BLaER1 treated with 17β-estradiol and CSF1 and Interleukin-3, amounts not matched to agents 10 nM and 100 nM (cell line): ENCODE data around the gene RABL6.
"Not testable (repeated sequence)": the region's sequence is repeated elsewhere in the genome, so short reads cannot be mapped to it uniquely, and the experiment has no call there.

Experiments
- H3K27ac ChIP-seq, 11 experiments: shearing (Covaris generic); formaldehyde crosslinking; 2 replicates each; pipeline ENCODE4 v1.8.1; 2022
- H3K27me3 ChIP-seq, 11 experiments: shearing (Covaris generic); formaldehyde crosslinking; 2 replicates each; pipeline ENCODE4 v1.8.1; 2022
- H3K36me3 ChIP-seq, 11 experiments: shearing (Covaris generic); formaldehyde crosslinking; 2 replicates each; pipeline ENCODE4 v1.8.1; 2022
- H3K4me1 ChIP-seq, 10 experiments: shearing (Covaris generic); formaldehyde crosslinking; 2 replicates each; pipeline ENCODE4 v1.8.1; 2022
- H3K4me2 ChIP-seq, 11 experiments: shearing (Covaris generic); formaldehyde crosslinking; 2 replicates each; pipeline ENCODE4 v1.8.1; 2022
- H3K4me3 ChIP-seq, 10 experiments: shearing (Covaris generic); formaldehyde crosslinking; 2 replicates each; pipeline ENCODE4 v1.8.1; 2022
- H3K9ac ChIP-seq, 11 experiments: shearing (Covaris generic); formaldehyde crosslinking; 2 replicates each; pipeline ENCODE4 v1.8.1; 2022
- H3K9me3 ChIP-seq, 11 experiments: shearing (Covaris generic); formaldehyde crosslinking; replicated peaks in 1 of 11; 2 replicates each; pipeline ENCODE4 v1.8.1; 2022
- H4K20me1 ChIP-seq, 11 experiments: shearing (Covaris generic); formaldehyde crosslinking; 2 replicates each; pipeline ENCODE4 v1.8.1; 2022
- Cebpa-rat ChIP-seq, 11 experiments: shearing (Covaris generic); IDR thresholded peaks; 2 replicates each; pipeline ENCODE4 v1.8.1; 2022

The RABL6 gene

DNA sequence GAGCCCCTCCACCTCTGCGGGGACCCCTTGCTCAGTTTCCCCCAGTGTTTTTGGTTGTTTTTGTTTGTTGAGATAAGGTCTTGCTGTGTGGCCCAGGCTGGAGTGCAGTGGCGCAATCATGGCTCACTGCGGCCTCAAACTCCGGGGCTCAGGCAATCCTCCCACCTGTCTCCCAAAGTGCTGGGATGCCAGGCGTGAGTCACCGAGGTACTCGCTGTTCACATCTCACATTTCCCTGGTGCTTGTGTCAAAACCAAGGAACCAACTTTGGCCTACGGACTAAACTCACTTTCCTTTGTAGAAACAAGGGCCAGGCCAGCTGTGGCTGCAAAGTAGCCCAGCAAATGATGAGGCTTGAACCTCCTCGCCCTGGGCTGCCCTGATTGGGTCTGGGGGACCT is 24.8 kb downstream of the RABL6 start:
- Histone ChIP-seq H3K9me3 (no peaks in the 10 kb centered on the region), H3K27ac (no peak overlapping the region), H3K4me1 (no peaks in the 10 kb centered on the region), H3K4me2 (no peak overlapping the region), H3K36me3 (peaks cover 60 to 97% (median 82%) of the 10 kb centered on the region in 11 experiments), H3K27me3 (no peaks in the 10 kb centered on the region), H3K4me3 (no peak overlapping the region), H4K20me1 (peaks cover 0 to 94% (median 45%) of the 10 kb centered on the region in 11 experiments; a peak in 14 of 22 replicates), H3K9ac (peak overlapping the region in 1 of 11 experiments; percentile 23; a peak in 1 of 22 replicates)
- TF ChIP-seq Cebpa-rat (IDR thresholded peaks at IDR 0.05) = no peak

DNA sequence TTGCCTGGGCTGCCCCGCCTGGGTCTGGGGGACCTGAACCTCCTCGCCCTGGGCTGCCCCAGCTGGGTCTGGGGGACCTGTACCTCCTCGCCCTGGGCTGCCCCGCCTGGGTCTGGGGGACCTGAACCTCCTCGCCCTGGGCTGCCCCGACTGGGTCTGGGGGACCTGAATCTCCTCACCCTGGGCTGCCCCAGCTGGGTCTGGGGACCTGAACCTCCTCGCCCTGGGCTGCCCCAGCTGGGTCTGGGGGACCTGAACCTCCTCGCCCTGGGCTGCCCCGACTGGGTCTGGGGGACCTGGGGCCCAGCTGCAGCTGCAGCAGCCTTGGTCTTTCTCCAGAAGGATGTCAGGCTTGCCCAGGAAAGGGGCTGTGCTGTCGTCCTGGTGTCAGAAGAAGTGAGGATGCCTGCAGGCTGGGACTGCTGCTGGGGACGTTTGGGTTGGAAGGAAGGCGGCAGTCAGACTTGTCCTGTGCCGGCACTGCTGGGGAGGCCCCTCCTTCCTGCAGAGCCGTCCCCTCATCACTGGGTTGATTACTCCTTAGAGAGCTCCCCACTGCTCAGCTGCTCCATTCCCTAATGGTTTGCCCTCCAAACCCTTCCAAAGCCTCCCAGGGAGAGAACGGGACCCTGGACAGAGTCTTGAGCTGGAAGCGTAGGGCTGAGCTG is 25.8 kb downstream of the RABL6 start:
- not testable (repeated sequence) for H3K4me1 ChIP-seq, H3K4me2 ChIP-seq, H3K27ac ChIP-seq, H3K9ac ChIP-seq, H3K27me3 ChIP-seq, H3K4me3 ChIP-seq, H3K9me3 ChIP-seq
- peaks cover 51 to 97% (median 82%) of the 10 kb centered on the region in 11 experiments for H3K36me3 ChIP-seq
- H4K20me1 ChIP-seq = peaks cover 0 to 94% (median 45%) of the 10 kb centered on the region in 11 experiments; a peak in 14 of 22 replicates

DNA sequence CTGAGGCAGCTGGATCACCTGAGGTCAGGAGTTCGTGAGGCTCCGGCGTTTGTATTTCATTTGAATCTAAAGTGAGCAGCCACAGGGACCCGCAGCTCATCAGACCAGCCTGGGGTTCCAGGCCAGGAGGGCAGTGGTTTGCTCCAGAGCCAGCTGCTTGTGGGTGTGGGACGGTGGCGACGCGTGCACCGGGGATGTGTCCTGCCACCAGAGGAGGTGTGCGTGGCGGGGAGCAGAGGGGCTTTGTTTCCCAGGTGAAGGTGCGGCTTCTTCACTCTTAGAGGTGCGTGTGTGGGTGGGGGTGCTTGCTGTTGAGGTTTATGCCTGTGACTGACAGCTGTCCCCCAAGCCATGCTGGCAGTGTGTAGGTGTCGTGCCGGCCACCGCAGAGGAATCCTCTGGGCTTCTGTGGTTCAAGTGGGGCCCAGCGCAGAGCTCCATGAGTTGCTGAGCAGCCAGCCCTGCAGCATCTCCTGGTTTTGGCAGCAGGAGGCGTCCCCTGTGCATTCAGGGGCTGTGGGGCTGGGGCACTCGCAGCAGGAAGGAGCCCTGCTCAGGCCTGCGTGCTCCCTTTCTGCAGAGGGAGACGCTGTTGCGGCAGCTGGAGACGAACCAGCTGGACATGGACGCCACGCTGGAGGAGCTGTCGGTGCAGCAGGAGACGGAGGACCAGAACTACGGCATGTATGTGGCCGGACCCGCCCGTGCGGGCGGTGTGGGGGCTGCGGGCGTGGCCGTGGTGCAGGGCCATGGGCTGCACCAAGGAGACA is 27.6 kb downstream of the RABL6 start:
- Histone ChIP-seq H3K4me2 (no peak overlapping the region), H3K36me3 (peaks cover 46 to 97% (median 82%) of the 10 kb centered on the region in 11 experiments), H3K9me3 (no peaks in the 10 kb centered on the region), H3K27me3 (no peaks in the 10 kb centered on the region), H3K4me3 (no peak overlapping the region), H4K20me1 (peaks cover 0 to 95% (median 44%) of the 10 kb centered on the region in 11 experiments; a peak in 17 of 22 replicates), H3K27ac (no peak overlapping the region), H3K4me1 (peaks cover 2 to 11% (median 5%) of the 10 kb centered on the region in 10 experiments; a peak in 15 of 20 replicates), H3K9ac (no peak overlapping the region; a peak in 1 of 22 replicates)
- TF ChIP-seq Cebpa-rat (IDR thresholded peaks at IDR 0.05) = no peak

DNA sequence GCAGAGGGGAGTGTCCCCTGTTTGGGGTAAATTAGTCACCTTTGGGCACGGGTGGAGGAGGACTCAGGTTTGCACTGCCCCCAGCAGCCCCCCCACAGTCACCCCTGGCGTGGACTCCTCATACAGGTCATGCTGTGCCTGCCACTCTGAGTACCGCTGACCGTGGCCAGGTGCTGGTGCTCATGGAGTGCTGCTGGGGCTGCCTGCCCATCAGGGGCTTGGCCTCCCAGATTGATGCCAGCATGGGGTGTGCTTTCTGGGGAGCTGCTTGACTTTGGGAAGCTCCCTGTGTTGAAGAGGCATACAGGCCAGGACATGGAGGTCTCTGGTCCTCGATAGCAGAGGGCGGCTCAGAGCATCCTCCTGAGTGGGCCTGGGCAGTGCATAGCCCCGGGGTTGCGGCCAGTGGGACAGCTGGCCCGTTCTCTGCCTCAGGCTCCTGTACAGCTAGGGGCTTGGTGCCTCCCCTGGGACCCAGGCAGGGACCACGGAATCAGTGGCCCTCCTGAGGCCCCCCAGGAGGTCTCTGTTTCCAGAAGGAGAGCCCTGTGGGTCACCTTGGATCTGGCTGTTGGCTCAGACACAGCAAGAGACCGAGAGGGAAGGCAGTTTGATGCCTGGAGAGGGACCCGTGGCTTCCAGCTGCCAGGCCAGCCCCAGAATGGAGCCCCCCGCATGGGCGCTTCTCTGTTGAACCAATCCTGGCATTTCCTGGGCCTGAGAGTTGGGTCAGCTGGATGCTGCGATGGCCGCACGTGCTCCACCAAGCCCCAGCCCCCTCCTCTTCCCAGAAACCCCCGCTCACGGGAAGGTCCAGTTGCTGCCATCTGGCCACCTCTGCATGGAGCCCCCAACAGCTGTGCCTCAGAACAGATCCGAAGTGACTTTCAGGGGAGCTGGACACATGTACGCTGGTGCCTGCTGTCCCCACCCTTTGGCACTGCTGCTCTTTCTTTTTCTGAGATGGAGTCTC is 28.5 kb downstream of the RABL6 start:
- Histone ChIP-seq H3K4me1 (peaks cover 10 to 20% (median 14%) of the 10 kb centered on the region in 10 experiments), H3K27ac (no peak overlapping the region), H3K27me3 (no peaks in the 10 kb centered on the region), H4K20me1 (peaks cover 0 to 95% (median 44%) of the 10 kb centered on the region in 11 experiments; a peak in 18 of 22 replicates), H3K4me2 (no peak overlapping the region), H3K9me3 (no peaks in the 10 kb centered on the region), H3K4me3 (no peak overlapping the region), H3K9ac (no peak overlapping the region; a peak in 1 of 22 replicates), H3K36me3 (peaks cover 41 to 97% (median 80%) of the 10 kb centered on the region in 11 experiments)
- TF ChIP-seq Cebpa-rat (IDR thresholded peaks at IDR 0.05) = no peak

DNA sequence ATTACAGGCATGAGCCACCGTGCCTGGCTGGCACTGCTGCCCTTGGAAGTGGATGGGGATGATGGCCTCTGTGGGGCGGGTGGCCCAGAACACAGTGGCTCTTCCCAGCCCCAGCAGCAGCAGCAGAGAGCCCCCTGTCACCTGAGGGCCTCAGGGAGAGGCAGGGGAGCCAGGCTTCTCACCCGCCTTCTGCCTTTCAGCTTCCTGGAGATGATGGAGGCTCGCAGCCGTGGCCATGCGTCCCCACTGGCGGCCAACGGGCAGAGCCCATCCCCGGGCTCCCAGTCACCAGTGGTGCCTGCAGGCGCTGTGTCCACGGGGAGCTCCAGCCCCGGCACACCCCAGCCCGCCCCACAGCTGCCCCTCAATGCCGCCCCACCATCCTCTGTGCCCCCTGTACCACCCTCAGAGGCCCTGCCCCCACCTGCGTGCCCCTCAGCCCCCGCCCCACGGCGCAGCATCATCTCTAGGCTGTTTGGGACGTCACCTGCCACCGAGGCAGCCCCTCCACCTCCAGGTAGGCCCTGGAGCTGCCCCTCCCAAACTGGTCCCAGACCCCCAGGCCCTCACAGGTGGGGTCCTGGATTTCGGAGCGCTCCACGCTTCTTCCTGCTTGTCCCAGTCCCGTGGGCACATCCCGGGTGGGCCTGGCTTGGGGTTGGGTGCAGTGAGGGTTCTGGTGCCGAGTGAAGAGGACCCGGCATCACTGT is 29.6 kb downstream of the RABL6 start:
- H3K4me2 ChIP-seq = no peak overlapping the region
- H3K9ac ChIP-seq = no peak overlapping the region
- peaks cover 21 to 31% (median 25%) of the 10 kb centered on the region in 10 experiments for H3K4me1 ChIP-seq
- H3K27me3 ChIP-seq = no peaks in the 10 kb centered on the region
- H4K20me1 ChIP-seq = peaks cover 0 to 94% (median 44%) of the 10 kb centered on the region in 11 experiments; a peak in 20 of 22 replicates
- H3K9me3 ChIP-seq = no peaks in the 10 kb centered on the region
- H3K36me3 ChIP-seq = peaks cover 30 to 87% (median 70%) of the 10 kb centered on the region in 11 experiments
- TF ChIP-seq Cebpa-rat (IDR thresholded peaks at IDR 0.05) = no peak
- no peak overlapping the region for H3K27ac ChIP-seq
- no peak overlapping the region for H3K4me3 ChIP-seq

DNA sequence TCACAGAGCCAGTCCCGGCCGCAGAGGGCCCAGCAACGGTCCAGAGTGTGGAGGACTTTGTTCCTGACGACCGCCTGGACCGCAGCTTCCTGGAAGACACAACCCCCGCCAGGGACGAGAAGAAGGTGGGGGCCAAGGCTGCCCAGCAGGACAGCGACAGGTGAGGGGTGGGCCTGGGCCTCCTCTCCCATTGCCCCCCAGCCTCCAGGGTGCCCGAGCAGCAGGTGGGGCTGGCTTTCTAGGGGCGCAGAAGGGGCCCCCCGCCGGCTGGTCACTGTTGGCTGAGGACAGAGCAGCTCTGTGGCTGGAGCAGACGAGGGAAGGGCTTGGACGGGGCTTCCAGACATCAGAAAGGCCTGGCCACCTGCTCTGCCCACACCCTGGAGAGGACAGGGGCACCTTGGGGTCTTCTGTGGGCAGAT is 30.1 kb downstream of the RABL6 start:
- H3K4me1 ChIP-seq = peaks cover 21 to 35% (median 29%) of the 10 kb centered on the region in 10 experiments
- not testable (repeated sequence) for H3K4me2 ChIP-seq, H3K27ac ChIP-seq, H3K27me3 ChIP-seq, H3K9ac ChIP-seq, H3K4me3 ChIP-seq, H3K9me3 ChIP-seq
- peaks cover 0 to 88% (median 41%) of the 10 kb centered on the region in 11 experiments; a peak in 20 of 22 replicates for H4K20me1 ChIP-seq
- peaks cover 25 to 81% (median 64%) of the 10 kb centered on the region in 11 experiments; a peak in 21 of 22 replicates for H3K36me3 ChIP-seq

DNA sequence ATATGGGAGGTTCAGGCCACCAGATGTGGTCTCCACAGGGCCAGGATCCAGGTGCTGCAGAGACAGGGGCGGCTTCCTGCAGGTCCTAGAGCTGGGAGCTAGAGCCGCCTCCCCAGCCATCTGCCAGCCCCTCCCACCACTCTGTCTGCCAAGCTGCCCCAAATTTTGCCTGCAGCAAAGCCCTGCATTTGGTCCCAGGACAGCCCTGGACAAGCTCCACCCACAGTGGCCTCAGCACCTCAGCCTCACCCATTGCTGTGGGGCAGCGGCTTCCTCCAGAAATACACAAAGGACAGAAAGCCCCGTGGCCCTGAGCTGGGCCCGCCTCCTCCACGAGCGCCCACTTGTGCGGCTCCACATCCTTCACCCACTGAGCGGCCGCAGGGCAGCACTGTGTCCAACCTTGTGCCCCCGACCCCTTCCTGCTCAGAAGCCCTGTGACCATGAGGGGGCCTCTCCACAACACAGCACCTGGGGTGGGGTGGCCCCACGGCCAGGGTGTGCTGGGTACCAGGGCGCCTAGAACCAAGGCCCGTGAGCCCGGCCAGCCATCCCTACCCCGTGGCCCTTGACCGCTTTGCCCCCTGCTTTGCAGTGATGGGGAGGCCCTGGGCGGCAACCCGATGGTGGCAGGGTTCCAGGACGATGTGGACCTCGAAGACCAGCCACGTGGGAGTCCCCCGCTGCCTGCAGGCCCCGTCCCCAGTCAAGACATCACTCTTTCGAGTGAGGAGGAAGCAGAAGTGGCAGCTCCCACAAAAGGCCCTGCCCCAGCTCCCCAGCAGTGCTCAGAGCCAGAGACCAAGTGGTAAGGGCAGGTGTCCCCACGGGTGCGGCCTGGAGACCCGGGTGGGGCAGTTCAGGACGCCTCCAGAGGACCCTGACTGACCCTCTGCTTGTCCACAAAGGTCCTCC is 30.8 kb downstream of the RABL6 start:
- H3K4me1 ChIP-seq = peaks cover 28 to 42% (median 36%) of the 10 kb centered on the region in 10 experiments
- no peak overlapping the region for H3K27ac ChIP-seq
- no peak overlapping the region; a peak in 1 of 22 replicates for H3K9ac ChIP-seq
- no peak overlapping the region for H3K4me3 ChIP-seq
- H3K9me3 ChIP-seq = no peaks in the 10 kb centered on the region
- peaks cover 24 to 75% (median 60%) of the 10 kb centered on the region in 11 experiments; a peak in 21 of 22 replicates for H3K36me3 ChIP-seq
- H4K20me1 ChIP-seq = peaks cover 0 to 83% (median 41%) of the 10 kb centered on the region in 11 experiments; a peak in 20 of 22 replicates
- TF ChIP-seq Cebpa-rat (IDR thresholded peaks at IDR 0.05) = no peak
- no peak overlapping the region for H3K4me2 ChIP-seq
- H3K27me3 ChIP-seq = peaks cover 0 to under 1% (median 0%) of the 10 kb centered on the region in 11 experiments; a peak in 2 of 22 replicates
